Left kidney (tissue), 2 donors: Measurements from ENCODE around the gene KRTAP20-4. TPM values are rescaled to one million over a fixed set of nuclear protein-coding genes. Genes with fewer than 3 reads are reported as not detected.

Source experiments
- DNase-seq: peaks from one replicate; pipeline ENCODE4 v3.0.0-alpha.2; 2013
- polyA plus RNA-seq: library from polyadenylated mRNA; unstranded; fragments of 120-200 nt; gene quantifications from one replicate; pipeline ENCODE4 v1.2.1, GENCODE V29; 2013; ENCODE audit not compliant: insufficient read length

KRTAP20-4 gene
- polyA plus RNA-seq, 1 donor = not detected

DNA sequence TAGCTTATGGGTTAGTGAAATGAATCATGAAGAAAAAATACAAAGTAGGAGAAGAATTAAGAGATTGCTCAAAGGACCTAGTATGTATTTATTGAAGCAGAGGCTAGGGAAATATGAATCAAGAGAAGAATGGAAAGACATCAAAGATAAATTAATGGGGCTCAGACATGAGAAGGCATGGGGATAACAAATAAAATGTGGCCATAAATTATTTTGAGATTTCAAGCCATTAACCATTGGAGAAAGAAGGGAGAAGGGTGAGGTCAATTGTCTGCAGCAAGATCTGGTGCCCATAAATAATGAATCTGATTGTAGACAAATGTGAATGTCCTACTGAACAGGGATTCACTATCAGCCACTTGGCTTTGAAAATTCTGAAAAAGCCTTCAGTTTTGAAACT lies 32.5 kb downstream of the KRTAP20-4 start:
- DNase-seq = no peak

DNA sequence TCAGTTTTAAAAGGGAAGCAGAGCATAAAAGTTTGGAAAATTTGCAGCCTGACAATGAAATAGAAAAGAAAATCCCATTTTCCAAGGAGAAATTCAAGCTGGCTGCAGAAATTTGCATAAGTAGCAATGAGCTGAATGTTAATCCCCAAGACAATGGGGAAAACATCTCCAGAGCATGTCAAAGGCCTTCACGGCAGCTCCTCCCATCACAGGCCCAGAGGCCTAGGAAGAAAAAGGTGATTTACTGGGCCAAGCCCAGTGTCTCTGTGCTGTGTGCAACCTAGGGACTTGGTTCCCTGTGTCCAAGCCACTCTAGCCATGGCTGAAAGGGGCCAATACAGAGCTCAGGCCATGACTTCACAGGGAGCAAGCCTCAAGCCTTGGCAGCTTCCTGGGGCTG lies 48.3 kb downstream of the KRTAP20-4 start:
- DNase-seq = no peak

Other genes starting within 250 kb of the KRTAP20-4 start
- not detected for gene KRTAP13-2, start 248.4 kb upstream of the KRTAP20-4 start, polyA plus RNA-seq
- not detected for gene KRTAP13-1, start 224.6 kb upstream of the KRTAP20-4 start, polyA plus RNA-seq
- not detected for gene KRTAP13-3, start 194.7 kb upstream of the KRTAP20-4 start, polyA plus RNA-seq
- gene KRTAP13-4, start 190.4 kb upstream of the KRTAP20-4 start, polyA plus RNA-seq = not detected
- not detected for gene KRTAP15-1, start 180.4 kb upstream of the KRTAP20-4 start, polyA plus RNA-seq
- not detected for gene KRTAP19-1, start 140.3 kb upstream of the KRTAP20-4 start, polyA plus RNA-seq
- not detected for gene KRTAP19-2, start 133.2 kb upstream of the KRTAP20-4 start, polyA plus RNA-seq
- not detected for gene KRTAP19-3, start 128.6 kb upstream of the KRTAP20-4 start, polyA plus RNA-seq
- not detected for gene KRTAP19-4, start 123.5 kb upstream of the KRTAP20-4 start, polyA plus RNA-seq
- not detected for gene KRTAP19-5, start 118.5 kb upstream of the KRTAP20-4 start, polyA plus RNA-seq
- not detected for gene KRTAP19-6, start 78.8 kb upstream of the KRTAP20-4 start, polyA plus RNA-seq
- not detected for gene KRTAP19-7, start 59.3 kb upstream of the KRTAP20-4 start, polyA plus RNA-seq
- gene KRTAP22-2, start 30.2 kb upstream of the KRTAP20-4 start, polyA plus RNA-seq = not detected
- not detected for gene KRTAP6-3, start 28.2 kb upstream of the KRTAP20-4 start, polyA plus RNA-seq
- not detected for gene KRTAP6-2, start 21.7 kb upstream of the KRTAP20-4 start, polyA plus RNA-seq
- gene KRTAP22-1, start 19.5 kb upstream of the KRTAP20-4 start, polyA plus RNA-seq = not detected
- not detected for gene KRTAP6-1, start 6.7 kb upstream of the KRTAP20-4 start, polyA plus RNA-seq
- gene KRTAP20-1, start 4.2 kb upstream of the KRTAP20-4 start, polyA plus RNA-seq = not detected
- not detected for gene KRTAP20-2, start 14.6 kb downstream of the KRTAP20-4 start, polyA plus RNA-seq
- gene KRTAP20-3, start 22.2 kb downstream of the KRTAP20-4 start, polyA plus RNA-seq = not detected
- gene KRTAP21-3, start 98.2 kb downstream of the KRTAP20-4 start, polyA plus RNA-seq = not detected
- gene KRTAP21-2, start 126.6 kb downstream of the KRTAP20-4 start, polyA plus RNA-seq = not detected
- not detected for gene KRTAP21-1, start 134.8 kb downstream of the KRTAP20-4 start, polyA plus RNA-seq
- gene KRTAP8-1, start 192.6 kb downstream of the KRTAP20-4 start, polyA plus RNA-seq = not detected
- not detected for gene KRTAP7-1, start 209.1 kb downstream of the KRTAP20-4 start, polyA plus RNA-seq